HL-60/S4 (cell line): ENCODE results near the gene CUEDC1.

ENCODE experiments used
- in situ Hi-C: fragments of 300-500 bp; cut with MboI; formaldehyde crosslinking; loops from 2 replicates; pipeline ENCODE4 v1.14.3; 2022; ENCODE audit warnings: low sequenced_read_pairs

The CUEDC1 gene

GRCh38 chr17:57818066-57818465 is 137.1 kb downstream of the CUEDC1 start:
- in situ Hi-C loops = no loop called here

GRCh38 chr17:57817299-57817698 is 137.9 kb downstream of the CUEDC1 start:
- in situ Hi-C loops = no loop called here

DNA sequence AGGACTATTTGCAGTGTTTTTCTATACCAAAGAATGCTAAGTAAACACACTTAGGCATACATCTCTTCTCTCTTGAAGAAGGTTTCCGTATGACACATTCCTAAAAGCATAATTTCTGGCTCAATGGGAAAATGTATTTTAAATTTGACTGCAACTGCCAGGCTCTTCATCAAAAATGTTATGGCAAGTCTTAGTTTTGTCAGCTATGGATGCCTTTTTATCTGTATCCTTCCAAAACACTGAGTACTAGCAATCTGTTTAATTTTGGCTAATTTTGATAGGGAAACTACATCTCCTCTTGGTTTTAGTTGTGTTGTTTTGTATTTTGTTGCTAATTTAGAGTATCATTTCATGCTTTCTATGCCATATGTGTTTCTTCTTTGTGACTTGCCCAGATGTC is 140.8 kb downstream of the CUEDC1 start:
- in situ Hi-C loops = no loop called here

GRCh38 chr17:57811638-57812280 is 143.5 kb downstream of the CUEDC1 start:
- in situ Hi-C loops = no loop called here
